ENCODE measurements around the gene TICAM1.
"Not testable (repeated sequence)": the region's sequence is repeated elsewhere in the genome, so short reads cannot be mapped to it uniquely, and the experiment has no call there.

The TICAM1 gene

GRCh38 chr19:4805140-4805539 is 26.4 kb downstream of the TICAM1 start:
- DNase-seq (ENCODE audit: low read depth, low spot score): not testable (repeated sequence)

GRCh38 chr19:4803736-4804695 is 27.5 kb downstream of the TICAM1 start:
- peak; percentile 35 for DNase-seq (ENCODE audit: low read depth, low spot score)

GRCh38 chr19:4802711-4803110 is 28.8 kb downstream of the TICAM1 start:
- no peak for DNase-seq (ENCODE audit: low read depth, low spot score)

GRCh38 chr19:4801085-4801619 is 30.4 kb downstream of the TICAM1 start:
- no peak for DNase-seq (ENCODE audit: low read depth, low spot score)

GRCh38 chr19:4800591-4801081 is 30.9 kb downstream of the TICAM1 start:
- DNase-seq (ENCODE audit: low read depth, low spot score): no peak

GRCh38 chr19:4795400-4795799 is 36.1 kb downstream of the TICAM1 start:
- no peak for DNase-seq (ENCODE audit: low read depth, low spot score)

GRCh38 chr19:4794971-4795370 is 36.5 kb downstream of the TICAM1 start:
- no peak for DNase-seq (ENCODE audit: low read depth, low spot score)

GRCh38 chr19:4793278-4793677 is 38.2 kb downstream of the TICAM1 start:
- not testable (repeated sequence) for DNase-seq (ENCODE audit: low read depth, low spot score)

- not testable (repeated sequence) for DNase-seq (ENCODE audit: low read depth, low spot score)
Measured at GRCh38 chr19:4792866-4793195, 38.7 kb downstream of the TICAM1 start.

- not testable (repeated sequence) for DNase-seq (ENCODE audit: low read depth, low spot score)
Measured at GRCh38 chr19:4792019-4792865, 39.3 kb downstream of the TICAM1 start.

- DNase-seq (ENCODE audit: low read depth, low spot score): peak; percentile 96
Measured at GRCh38 chr19:4791183-4792018, 40.1 kb downstream of the TICAM1 start, which contains the start of gene FEM1A. Gene FEM1A (plus strand): TSS chr19:4791734. CDS start chr19:4791855, 121 bp downstream.

- DNase-seq (ENCODE audit: low read depth, low spot score): not testable (repeated sequence)
Measured at GRCh38 chr19:4786412-4787016, 45.0 kb downstream of the TICAM1 start.

- no peak for DNase-seq (ENCODE audit: low read depth, low spot score)
Measured at GRCh38 chr19:4781801-4782200, 49.7 kb downstream of the TICAM1 start.

- DNase-seq (ENCODE audit: low read depth, low spot score): no peak
Measured at GRCh38 chr19:4780860-4781259, 50.7 kb downstream of the TICAM1 start.

GRCh38 chr19:4778124-4778523 is 53.4 kb downstream of the TICAM1 start:
- not testable (repeated sequence) for DNase-seq (ENCODE audit: low read depth, low spot score)

GRCh38 chr19:4776436-4777211 is 54.9 kb downstream of the TICAM1 start:
- DNase-seq (ENCODE audit: low read depth, low spot score): no peak

GRCh38 chr19:4775627-4776152 is 55.8 kb downstream of the TICAM1 start:
- DNase-seq (ENCODE audit: low read depth, low spot score): no peak

- DNase-seq (ENCODE audit: low read depth, low spot score): no peak
Measured at GRCh38 chr19:4774136-4774535, 57.4 kb downstream of the TICAM1 start.

GRCh38 chr19:4773047-4773640 is 58.4 kb downstream of the TICAM1 start:
- no peak for DNase-seq (ENCODE audit: low read depth, low spot score)
